Measurements from ENCODE around the gene GREB1L.
"Not testable (repeated sequence)": the region's sequence is repeated elsewhere in the genome, so short reads cannot be mapped to it uniquely, and the experiment has no call there.

GREB1L gene

DNA sequence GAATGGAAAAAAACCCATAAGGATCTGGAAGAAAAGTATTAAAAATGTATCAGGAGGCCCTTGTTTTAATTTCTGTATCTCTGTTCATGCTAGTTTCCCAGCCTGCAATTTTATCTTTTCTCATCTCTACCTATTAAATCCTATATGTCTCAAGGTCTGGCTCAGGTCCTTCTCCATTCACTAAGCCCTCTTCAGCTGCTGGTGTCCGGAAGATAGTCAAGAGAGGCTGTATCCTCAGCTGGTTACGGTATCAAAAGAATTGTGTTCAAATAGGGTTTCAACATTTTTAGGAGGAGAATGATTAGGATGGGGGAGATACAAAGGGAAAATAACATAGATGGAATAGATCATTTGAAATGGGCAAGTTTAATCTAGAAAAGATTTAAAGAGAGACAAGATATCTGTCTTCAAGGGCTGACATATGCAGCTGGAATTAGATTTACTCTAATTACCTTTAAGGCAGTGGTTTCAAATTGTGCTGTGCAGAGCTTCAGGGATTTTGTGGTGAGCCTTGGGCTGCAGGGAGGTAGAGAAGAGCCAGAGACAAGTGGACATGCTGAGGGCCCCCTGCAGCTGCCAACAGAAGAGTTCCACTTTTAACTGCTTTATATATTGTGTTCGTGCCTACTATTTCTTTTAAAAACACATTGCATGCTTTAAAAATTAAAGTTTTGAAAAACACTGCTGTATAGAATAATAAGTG is 24.1 kb downstream of the GREB1L start:
- DNase-seq, result no peak

DNA sequence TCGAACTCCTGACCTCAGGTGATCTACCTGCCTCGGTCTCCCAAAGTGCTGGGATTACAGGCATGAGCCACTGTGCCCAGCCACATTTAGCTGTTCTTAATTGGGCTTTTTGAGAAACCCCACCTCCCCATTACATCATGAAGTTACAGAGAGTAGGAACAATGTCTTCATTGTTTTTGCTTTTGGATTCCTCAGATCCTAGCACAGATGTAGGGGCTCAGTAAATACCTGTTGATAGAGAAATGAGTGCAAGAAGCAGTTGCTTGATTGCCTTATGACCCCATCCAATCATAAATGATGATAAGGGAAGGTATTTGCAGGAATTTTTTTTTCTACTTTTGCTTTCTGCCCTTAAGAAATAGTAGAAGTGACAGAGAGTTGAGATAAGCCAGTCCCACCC is 25.4 kb downstream of the GREB1L start:
- DNase-seq, result no peak

DNA sequence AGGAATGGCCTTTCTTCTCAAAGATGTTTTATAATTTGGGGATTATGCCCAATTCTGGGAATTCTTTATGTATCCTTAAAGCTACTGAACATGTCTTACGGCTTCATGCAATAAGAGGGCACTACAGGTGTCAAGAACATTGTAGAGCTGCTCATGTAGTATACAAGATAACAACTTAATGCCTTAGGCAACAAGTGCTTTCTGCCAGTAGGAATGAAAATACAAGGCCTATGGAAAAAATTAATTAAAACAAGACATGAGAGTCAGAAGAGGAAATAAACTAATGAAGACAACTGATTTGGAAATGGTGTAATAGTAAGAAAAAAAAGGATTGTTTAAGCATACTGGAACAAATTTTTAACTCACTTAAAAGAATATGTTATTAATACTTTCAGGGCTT is 27.3 kb downstream of the GREB1L start:
- no peak for DNase-seq

DNA sequence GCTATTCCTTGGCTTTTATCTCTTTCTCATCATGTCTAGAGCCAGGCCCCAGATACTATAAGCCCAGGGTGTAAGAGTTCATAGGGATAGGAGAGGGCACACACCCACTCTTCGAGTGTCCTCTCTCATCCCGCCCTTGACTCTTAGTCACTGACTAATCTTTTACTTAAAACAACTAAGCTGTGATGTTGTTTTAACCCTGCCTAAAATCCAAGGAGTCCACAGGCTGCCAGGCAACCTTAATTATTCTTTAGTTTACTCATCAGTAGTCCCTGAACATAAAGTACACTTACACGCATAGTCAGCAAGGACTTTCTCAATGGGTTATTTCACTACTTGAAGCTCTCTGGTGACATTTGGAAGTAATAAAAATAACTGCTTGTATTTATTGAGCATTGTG is 28.4 kb downstream of the GREB1L start:
- no peak for DNase-seq

DNA sequence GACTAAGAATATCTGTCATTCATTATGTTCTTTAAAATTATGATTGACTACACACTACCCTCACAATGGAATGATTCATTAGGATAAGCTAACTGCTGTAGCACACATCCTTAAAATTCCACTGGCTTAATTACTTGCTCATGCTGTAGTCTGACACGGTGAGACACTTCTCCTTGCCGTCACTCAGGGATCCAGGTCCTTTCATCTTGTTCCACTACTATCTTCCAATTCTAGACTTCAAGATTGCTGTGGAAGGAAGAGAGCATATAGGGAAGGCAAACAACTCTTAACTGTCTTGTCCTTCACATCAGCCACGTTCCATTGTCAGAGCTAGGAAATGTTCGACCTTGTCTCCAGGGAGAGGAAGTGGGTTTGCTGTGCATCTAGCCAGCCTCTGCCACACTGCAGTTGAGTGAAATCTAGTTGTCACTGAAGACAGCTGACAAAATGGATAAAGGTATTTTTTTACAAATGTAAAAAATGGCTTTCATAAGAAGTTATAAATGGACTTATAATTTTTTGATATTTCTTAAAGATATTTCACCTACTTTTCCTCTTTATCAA is 30.1 kb downstream of the GREB1L start:
- no peak for DNase-seq

DNA sequence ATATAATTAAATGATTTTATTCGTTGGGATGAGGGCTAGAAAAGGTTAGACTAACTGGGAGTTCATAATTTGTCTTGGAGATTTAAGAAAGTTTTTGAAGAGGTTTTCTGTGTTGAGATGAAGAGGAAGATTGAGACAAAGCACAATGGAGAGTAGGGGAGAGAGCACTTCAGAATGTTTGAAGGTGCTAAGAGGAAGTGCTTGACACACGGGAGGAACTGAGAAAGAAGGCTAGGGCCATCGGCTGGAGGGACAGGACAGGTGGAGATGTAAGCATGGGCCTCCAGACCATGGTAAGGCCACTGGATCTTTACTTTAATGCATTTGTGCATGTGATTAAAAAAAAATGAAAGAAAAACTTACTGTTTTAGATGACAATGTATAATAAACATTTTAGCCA is 31.5 kb downstream of the GREB1L start:
- DNase-seq, result no peak

DNA sequence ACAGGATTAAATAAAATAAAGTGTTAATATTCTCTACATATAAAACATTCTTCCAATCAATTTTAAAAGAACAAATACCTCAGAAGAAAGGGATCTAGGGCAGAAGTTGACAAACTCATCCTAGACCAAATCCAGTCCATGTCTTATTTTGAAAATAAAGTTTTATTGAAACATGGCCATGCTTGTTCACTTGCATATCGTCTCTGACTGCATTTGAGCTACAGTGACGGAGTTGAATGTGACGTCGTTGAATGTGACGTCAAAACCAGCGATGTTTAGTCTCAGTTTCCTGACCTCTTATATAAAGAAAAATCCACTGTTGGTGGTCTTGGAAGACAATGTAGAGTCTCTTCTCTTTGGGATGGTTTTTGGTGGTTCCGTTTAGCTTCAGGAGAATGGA is 33.6 kb downstream of the GREB1L start:
- DNase-seq, result no peak

DNA sequence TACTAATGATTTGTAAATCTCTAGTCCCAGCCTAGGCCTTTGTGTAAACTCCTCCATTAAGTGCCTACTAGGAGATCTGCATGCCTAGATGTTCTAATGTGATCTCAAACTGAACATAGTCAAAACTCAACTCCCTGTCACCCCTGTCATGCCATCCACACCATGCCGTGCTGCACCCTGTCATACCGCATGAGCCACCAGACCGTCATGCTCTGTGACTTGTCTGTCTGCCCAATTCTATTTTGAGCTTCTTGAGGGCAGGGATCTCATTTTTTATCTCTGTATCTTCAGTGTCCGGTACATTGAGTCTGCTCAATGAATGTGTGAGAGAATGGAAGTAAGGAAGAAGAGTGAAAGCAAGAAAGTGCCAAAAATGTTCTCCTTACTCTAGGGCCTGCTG is 35.5 kb downstream of the GREB1L start:
- DNase-seq, result no peak

DNA sequence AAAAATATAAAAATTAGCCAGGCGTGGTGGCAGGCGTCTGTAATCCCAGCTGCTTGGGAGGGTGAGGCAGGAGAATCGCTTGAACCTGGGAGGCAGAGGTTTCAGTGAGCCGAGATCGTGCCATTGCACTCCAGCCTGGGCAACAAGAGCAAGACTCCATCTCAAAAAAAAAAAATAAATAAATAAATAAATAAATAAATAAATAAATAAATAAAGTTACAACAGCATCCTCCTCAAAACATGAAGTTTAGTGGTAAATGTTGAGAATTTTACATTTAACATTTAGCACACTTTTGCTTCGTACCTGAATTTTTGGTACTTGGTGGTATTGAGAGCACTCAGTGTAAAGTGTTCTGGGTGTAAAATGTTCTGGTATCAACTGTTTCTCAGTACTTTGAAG is 36.2 kb downstream of the GREB1L start:
- DNase-seq, result not testable (repeated sequence)

DNA sequence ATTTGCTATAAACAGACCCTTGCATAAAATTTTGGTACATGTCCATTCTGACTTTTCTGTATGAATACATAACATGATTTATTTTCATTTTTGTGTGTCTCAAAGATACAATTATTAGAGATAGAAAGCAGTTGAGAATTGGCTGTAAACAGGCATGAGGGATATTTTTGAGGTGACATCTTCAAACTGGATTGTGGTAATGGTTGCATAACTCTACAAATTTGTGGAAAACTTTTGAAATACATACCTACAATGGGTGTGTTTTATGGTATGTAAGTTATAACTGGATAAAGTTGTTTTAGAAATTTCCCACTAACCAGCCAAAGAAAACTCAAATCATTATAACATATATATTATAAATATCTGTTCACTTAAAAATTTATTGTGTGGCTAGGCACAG is 39.6 kb downstream of the GREB1L start:
- DNase-seq, result no peak

DNA sequence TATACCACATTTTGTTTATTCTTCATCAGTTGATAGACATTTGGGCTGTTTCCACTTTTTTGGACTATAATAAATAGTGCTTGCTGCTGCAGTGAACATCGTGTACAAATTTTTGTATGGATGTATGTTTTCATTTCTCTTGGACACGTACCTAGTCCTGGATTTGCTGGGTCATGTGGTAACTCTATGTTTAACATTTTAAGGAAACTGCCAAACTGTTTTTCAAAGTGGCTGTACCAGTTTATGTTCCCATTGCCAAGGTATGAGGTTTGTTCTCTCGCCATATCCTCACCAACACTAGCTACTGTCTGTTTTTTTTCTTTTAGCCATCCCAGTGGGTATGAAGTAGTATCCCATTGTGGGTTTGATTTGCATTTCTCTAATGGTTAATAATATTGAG is 42.5 kb downstream of the GREB1L start:
- no peak for DNase-seq

DNA sequence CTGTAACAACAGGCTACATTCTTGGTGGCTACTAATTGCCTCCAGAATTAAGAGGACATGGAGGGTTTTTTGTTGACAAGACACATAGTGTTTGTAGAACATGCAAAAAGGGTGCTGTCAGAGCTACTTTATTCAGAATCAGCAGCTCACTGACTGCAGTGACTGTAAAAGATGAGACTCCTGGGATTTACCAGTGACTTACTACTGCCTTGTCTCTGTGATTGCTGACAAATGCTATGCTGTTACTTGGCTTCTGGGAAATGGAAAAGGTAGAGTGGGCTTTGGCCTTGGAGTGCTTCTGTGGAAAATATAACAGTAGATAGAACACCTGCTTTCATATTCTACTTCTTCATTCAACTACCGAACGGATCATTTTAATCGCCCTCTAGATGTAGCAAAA is 47.8 kb downstream of the GREB1L start:
- DNase-seq, result no peak

DNA sequence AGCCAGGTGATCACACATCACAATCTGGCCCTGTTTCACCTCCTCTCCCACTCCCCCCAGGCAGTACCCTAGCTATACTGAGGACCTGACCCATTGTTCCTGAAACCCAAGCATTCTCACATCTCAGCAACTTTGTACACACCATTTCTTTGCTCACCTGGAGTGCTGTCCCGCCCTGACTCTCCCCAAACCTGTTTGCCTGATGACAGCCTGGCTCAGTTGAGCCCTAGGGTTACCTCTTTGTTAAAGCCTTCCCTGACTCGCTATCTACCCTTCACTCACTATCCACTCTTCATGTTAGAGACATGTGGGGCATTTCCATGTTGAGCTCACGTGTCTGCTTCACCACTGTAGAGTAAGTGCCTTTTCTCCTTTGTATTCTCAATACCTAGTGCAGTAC is 49.1 kb downstream of the GREB1L start:
- DNase-seq, result no peak

DNA sequence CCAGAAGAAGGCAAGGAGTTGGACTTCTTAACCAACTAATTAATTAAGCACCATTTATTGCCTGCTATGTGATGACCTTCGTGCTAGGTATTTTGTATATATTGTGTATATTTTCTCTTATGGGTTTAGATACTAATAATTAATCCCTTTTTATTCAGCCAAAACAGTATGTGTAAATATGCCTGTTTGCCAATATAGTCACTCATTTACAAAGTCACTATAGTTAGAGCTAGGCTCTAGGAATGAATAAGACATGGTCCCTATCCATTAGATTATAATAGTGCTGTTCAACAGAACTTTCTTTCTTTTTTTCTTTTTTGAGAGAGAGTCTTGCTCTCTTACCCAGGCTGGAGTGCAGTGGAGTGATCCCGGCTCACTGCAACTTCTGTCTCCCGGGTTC is 51.4 kb downstream of the GREB1L start:
- DNase-seq, result no peak

DNA sequence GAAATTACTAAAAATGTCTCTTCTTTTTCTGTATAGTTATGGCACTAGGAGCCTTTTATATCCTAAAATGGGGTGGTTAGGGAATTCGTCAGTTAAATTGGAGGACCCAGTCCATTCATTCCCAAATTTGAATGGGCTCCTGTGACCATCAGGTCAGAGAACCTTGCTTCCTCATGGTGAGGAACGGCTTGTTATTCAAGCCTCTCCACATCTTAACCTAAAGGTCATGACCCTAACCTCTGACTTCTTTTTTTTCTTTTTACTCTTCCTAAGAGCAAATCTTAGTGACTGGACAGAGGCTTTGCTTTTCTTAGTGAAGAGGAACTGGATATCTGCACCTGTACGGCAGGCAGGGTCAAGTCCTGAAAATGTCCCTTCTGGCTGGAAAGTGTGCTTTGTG is 53.1 kb downstream of the GREB1L start:
- DNase-seq, result no peak

DNA sequence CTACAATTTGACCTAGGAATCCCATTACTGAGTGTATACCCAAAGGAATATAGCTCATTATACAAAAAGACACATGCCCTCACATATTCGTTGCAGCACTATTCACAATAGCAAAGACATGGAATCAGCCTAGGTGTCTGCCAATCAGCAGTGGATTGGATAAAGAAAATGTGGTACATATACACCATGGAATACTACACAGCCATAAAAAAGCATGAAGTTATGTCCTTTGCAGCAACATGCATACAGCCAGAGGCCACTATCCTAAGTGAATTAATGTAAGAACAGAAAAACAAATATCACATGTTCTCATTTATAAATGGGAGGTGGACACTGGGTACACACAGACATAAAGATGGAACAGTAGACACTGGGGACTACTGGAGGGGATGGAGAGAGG is 54.0 kb downstream of the GREB1L start:
- no peak for DNase-seq

DNA sequence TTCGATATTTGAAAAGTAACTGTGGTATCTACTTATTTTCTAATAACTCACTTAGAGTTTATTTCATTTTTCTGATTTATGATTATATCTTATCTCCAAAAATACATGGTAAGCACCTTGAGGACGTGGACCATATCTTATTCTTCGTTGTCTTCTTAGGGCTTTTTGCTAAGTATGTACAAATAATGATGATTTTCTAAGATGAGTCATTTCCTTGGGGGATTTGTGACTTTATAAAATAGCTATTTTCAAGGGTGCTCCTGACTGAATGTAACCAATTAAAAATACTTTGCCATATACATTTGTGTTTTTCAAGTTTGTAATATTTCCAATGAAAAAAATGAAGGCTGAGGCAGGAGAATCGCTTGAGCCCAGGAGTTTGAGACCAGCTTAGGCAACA is 56.3 kb downstream of the GREB1L start:
- no peak for DNase-seq

DNA sequence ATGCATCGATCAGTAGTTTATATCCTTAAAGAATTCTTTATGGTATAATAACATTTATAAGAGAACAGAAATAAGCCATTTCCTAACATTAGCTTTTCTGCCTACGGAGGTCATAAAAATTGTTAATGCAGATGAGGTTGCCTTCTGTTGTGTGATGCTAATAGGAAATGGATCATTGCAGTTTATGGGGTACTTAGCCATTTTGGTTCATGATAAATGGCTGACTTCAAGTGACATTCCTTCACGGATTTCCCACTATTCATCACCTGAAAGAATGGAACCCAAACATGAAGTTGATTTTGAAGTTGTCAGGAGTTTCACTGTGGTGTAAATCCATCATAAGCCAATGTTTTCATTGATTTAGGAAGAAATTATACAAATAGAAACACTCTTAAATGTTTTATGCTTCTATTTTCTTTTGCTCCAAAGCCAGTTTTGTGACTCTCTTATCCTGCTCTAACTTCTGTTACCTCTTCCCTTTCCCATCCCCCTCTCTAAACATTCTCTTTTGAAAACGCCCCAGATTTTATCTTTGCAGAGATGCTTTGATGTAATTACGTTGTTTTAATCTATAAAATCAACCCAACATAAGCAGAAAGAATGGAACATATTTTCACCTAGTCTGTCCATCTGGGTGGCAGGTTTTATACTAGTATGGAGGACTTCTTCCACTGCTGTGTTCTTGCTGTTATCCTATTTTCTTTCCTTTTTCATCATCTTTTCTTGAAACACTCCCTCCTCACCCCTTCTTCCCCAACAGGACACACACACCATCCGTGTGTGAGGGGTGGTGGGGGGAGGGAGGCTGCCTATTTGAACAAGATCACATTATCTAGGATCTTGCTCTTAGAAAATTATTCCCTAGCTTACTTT is 58.2 kb downstream of the GREB1L start:
- no peak for DNase-seq

DNA sequence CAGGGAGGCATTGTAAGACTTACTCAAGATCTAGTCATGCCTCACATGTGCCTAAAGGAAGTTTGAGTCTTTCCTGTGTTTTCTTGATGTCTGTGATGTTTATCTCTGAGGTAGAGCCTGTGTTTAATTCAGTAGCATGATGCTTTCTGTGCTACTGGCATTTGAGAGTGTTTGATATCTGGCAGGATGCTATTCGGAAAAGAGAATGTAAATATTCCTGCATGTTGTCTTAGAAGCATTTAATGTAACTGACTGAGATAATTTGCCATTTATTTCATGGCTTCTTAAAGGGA is 58.8 kb downstream of the GREB1L start:
- no peak for DNase-seq

DNA sequence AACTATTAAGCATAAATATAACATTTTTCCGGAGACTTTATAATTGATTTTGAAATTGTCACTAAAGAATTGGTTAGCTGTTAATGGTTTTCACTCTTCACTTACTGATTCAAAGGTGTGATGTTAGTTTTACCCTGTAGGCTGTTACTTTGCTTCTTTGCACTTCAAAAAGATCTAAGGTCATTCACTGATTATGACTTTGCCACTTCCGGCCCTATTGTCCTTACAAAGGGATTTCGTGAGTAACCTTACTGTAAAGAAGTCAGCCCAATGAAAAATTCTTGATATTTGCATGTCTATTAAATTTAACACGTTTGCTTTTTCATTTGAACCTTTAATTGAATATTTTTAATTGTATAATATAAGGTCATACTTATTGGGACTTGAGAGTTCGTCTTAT is 61.4 kb downstream of the GREB1L start:
- DNase-seq, result no peak

DNA sequence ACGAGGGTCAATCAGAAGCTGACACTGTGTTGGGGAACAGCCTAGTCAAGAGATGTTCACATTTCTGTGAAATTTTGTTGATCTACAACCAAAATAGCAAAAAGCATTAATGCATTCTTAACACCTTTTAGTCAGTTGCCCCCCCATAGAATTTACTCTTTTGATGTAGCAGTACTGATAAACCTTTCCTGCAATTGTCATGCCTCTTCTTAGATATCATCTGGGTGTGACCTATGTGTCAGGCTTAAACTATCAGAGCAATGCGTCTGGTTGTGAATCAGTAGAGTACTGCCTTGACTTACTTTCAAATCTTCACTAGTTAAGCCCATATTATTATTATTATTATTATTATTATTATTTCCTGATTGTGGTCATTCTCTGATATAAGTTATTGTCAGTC is 61.9 kb downstream of the GREB1L start:
- DNase-seq, result no peak

DNA sequence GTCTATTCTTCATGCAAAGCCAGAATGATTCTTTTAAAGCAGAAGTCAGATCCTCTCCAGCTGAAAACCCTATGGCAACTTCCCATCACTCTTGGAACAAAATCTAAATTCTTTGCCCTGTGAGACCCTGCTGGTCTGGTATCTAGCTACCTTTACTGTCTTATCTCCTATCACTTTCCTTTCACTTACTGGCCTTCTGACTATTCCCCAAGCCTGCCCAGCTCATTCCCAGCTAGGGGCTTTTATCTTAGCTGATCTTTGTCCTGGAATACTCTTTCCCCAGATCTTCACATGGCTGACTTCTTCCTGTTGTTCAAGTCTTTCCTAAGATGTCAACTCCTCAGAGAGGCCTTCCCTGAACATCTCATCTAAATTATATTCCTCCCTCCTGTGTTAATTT is 63.6 kb downstream of the GREB1L start:
- no peak for DNase-seq

DNA sequence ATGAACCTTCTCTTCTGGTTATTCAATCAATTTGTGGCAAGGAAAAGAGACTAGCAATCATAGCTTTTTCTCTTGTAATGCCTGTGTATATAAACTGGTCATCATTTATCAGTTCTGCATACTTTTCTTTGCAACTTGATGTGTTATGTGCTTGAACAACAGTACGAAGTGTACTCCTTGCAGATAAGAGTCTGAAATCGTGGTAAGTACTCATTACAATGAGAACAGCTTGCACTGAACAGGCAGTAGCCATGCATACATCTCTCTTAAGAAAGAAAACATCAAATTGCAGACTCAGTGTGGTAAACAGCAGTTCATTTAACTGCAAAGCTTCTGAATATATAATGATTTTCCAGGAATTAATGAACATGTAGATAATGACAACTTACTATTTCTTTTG is 64.3 kb downstream of the GREB1L start:
- DNase-seq, result no peak

DNA sequence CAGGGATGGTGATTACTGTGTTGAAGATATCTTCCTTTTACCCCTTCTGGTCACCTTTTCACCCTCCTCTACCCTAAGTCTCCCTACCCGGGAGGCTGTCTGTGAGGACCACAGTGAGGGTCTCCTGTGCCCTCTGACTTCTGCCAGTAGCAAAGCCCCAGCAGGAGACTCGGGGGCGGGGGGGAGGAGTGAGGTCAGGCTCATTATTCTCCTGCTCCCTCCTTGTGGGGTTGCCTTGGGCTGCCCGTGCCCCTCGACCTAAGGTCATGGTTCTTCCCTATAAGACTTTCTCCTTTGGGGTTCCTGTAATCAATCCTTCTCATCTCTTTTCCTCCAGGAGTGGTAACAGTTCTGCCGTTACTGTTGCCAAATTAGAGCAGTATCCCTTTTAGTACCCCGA is 65.5 kb downstream of the GREB1L start:
- no peak for DNase-seq

DNA sequence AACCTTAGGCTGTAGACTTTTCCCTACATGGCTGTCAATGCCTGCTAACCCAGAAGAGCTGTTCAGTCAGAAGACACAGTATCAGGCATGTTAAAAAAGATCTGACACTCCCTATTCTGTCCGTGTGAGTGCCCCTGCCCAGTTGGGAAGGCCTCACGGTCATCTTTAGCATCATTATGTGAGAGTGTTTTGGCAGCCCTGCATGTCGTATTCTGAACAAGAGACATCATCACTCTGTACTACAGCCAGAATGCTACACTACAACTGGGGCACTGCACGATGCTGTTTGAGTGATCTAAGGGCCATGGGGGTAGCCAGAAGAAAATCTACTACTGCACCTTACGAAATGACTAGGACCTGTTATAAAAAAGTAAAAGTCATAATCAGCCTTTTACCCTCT is 67.2 kb downstream of the GREB1L start:
- no peak for DNase-seq
